K562 (cell line): ENCODE data around the gene RBM20. TPM values are rescaled to one million over a fixed set of nuclear protein-coding genes. Genes with fewer than 3 reads are reported as not detected.

Experiments used
- BCLAF1 ChIP-seq, 2 experiments: fragments of 450-650 bp in 1 of 2; IDR thresholded peaks; 2 replicates each; pipeline ENCODE4 v1.6.1; 2011 to 2017; ENCODE audit warnings: low read depth in 2 of 2, antibody characterized with exemption in 1 of 2, borderline replicate concordance in 1 of 2, low read length in 1 of 2, mild to moderate bottlenecking in 1 of 2, mixed read lengths in 1 of 2; ENCODE audit not compliant: control insufficient read depth in 1 of 2
- CREB3 ChIP-seq: fragments of 450-650 bp; conservative IDR thresholded peaks from 2 replicates; pipeline ENCODE4 v1.6.1; 2016; ENCODE audit warnings: missing genetic modification characterization, low read depth, mild to moderate bottlenecking, missing compliant biosample characterization, moderate library complexity
- ELF2 ChIP-seq: fragments of 250-450 bp; sonication (Bioruptor Pico); IDR thresholded peaks from 2 replicates; pipeline ENCODE4 v1.5.0; 2021; ENCODE audit warnings: mild to moderate bottlenecking
- ESRRA ChIP-seq: fragments of 450-650 bp; IDR thresholded peaks from 2 replicates; pipeline ENCODE4 v1.6.1; 2014; ENCODE audit warnings: low read depth, mild to moderate bottlenecking, moderate library complexity, borderline replicate concordance
- SNRNP70 ChIP-seq: fragments of 200-400 bp; formaldehyde crosslinking; optimal IDR thresholded peaks from 2 replicates; pipeline ENCODE3; 2017; ENCODE audit warnings: low read depth, low read length
- TOE1 ChIP-seq, 2 experiments: fragments of 450-650 bp in 1 of 2; sonication (generic) in 1 of 2; formaldehyde crosslinking in 1 of 2; IDR thresholded peaks; 2 replicates each; pipeline versions ENCODE4 v1.7.1 to v1.8.0; 2016 to 2022; ENCODE audit warnings: borderline replicate concordance in 2 of 2, mild to moderate bottlenecking in 2 of 2, antibody characterized with exemption in 1 of 2, inconsistent platforms in 1 of 2, low read depth in 1 of 2, missing genetic modification reagents in 1 of 2, moderate library complexity in 1 of 2
- ZNF263 ChIP-seq: sonication (generic); formaldehyde crosslinking; IDR thresholded peaks from 2 replicates; pipeline ENCODE4 v1.8.0; 2022; ENCODE audit warnings: mild to moderate bottlenecking, missing genetic modification reagents, borderline replicate concordance
- ZZZ3 ChIP-seq: fragments of 450-650 bp; IDR thresholded peaks from 2 replicates; pipeline ENCODE4 v1.6.1; 2016; ENCODE audit warnings: antibody characterized with exemption, mild to moderate bottlenecking, moderate library complexity
- polyA plus RNA-seq, 8 experiments: library from polyadenylated mRNA; depleted of rRNA in 4 of 8; stranded (reverse) in 5 of 8; unstranded in 3 of 8; fragments of >200 nt; fragmentation: Nextera tagmentation in 2 of 8; fragmentation: Illumina TruSeq in 1 of 8; extraction: Ambion mirVana in 2 of 8; extraction: Trizol in 1 of 8; gene quantifications; 2 replicates each; pipeline versions ENCODE4 v1.2.1 to v1.2.3, GENCODE V29; 2011 to 2014; ENCODE audit warnings: inconsistent platforms in 1 of 8, missing spikeins in 1 of 8
- total RNA-seq, 7 experiments: library from RNA; depleted of rRNA in 6 of 7; stranded (reverse); fragments of >200 nt in 6 of 7; fragmentation: Illumina TruSeq in 2 of 7; extraction: Trizol in 2 of 7; gene quantifications; 2 replicates each; pipeline versions ENCODE4 v1.2.1 to v1.2.3, GENCODE V29; 2011 to 2021; ENCODE audit warnings: low replicate concordance in 1 of 7

RBM20 gene
- total and polyA plus RNA-seq, 9 of the 15 experiments (the other 6 are each of a cell fraction or from before 2014, with no cell fraction given), result 0.63 to 5.7 (median 3.2) TPM

- TF ChIP-seq BCLAF1 (IDR thresholded peaks at IDR 0.05; ENCODE audit: borderline replicate concordance in 1 of 2, control insufficient read depth in 1 of 2, low read depth in 2 of 2, low read length in 1 of 2) (no peak), ZZZ3 (no peak), ZNF263 (CRISPR knock-in tag) (no peak), ELF2 (CRISPR knock-in tag) (no peak), ESRRA (no peak), TOE1 (IDR thresholded peaks at IDR 0.05; ENCODE audit: borderline replicate concordance) (no peak), TOE1 (CRISPR knock-in tag; IDR thresholded peaks at IDR 0.05; ENCODE audit: borderline replicate concordance, low read depth) (no peak), CREB3 (tag) (no peak), SNRNP70 (no peak)
- TF ChIP-seq, all 486 proteins: peak for 0
Observed at GRCh38 chr10:110784198-110784597, 140.1 kb downstream of the RBM20 start (continued).
